HG03135 (cell line): ENCODE measurements around the gene NEGR1.

Experiments
- ATAC-seq: cut with Tn5 transposase; IDR thresholded peaks from one replicate; pipeline ENCODE4 v1.9.1; 2021; ENCODE audit warnings: mild to moderate bottlenecking, moderate library complexity; ENCODE audit not compliant: unreplicated experiment

Gene NEGR1

GRCh38 chr1:71587961-71588360, 694.4 kb downstream of the NEGR1 start:
- no peak for ATAC-seq

GRCh38 chr1:71586030-71586429, 696.3 kb downstream of the NEGR1 start:
- no peak for ATAC-seq

GRCh38 chr1:71583756-71584155, 698.6 kb downstream of the NEGR1 start:
- no peak for ATAC-seq

DNA sequence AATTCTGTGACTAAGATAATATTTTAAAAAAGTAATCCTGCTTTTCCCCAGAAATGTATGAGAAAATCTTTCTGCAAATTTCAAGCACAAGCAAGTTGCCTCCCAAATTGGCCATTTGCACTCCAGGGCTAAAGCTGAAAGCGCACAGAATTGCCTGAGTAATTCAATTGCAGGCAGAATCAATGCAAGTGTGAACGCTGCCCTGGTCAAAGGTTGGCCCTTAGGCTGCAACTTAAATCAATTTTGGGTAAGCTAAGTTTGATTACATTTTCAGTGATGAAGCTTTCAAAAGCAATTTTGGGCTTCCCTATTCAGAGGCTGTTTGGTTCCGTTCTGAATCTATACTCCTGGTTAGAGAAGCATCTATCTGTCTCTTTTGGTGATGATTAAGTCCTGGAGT, 699.7 kb downstream of the NEGR1 start:
- no peak for ATAC-seq

- ATAC-seq: no peak
These were observed 704.7 kb downstream of the NEGR1 start for GRCh38 chr1:71577451-71578131.

- no peak for ATAC-seq
These were observed 710.3 kb downstream of the NEGR1 start for GRCh38 chr1:71572038-71572437.

GRCh38 chr1:71566413-71566812, 715.9 kb downstream of the NEGR1 start:
- ATAC-seq: no peak

- no peak for ATAC-seq
These were observed 716.5 kb downstream of the NEGR1 start for GRCh38 chr1:71565831-71566230.

DNA sequence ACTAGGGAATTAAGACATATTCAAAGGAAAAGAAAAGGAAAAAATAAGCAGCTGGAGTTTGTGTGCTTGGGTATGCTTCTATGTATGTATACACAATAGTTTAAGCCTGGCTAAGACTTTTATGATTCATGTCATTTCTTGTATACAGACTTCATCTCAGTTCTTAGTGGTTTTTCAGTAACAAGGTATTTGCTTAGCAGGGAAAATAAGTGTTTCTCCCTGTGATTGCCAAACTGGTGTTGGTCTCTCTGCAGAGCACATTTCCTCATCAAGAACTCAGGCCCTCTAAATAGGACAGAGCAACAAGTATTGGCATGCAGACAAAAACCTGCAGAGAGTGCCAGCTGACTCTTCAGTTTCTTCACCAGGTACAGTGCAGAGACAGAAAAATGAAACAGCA, 717.1 kb downstream of the NEGR1 start:
- ATAC-seq: no peak

DNA sequence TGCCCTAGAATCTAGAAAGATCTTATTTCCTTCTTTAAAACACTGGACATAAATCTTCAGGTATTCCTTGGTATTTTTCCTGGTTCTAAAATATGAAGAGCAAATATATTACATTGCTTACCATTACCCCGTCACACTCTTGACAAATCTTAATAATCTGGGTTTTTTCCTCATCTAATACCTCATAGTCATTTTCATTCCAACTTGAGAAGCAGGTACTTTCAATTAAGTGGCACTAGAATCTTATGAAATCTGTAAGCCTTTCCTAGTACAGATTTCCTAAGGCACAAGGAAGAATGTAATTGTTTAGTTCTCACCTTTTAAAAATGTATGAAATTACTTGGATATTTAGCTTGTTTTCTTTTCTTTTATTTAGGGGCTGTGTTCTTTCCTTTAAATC, 720.0 kb downstream of the NEGR1 start:
- ATAC-seq: no peak

DNA sequence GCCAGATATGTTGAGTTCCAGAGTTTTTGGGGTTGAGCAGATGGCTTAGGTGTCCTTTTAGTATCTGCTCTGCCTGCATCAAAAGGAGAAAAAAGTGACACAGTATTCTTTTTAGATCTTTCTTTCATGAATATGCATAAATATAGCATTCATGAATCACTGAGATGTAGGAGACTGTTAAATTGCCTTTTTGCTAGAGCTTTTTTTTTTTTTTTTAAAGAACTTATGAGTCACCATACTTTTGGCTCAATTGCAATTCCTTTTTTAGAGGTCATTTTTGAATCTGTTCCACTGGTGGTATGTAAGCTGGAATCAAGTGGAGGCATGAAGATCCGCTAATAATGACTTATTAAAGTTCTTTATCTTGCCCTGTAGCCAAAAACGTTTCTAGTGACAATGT, 720.6 kb downstream of the NEGR1 start:
- ATAC-seq: no peak

DNA sequence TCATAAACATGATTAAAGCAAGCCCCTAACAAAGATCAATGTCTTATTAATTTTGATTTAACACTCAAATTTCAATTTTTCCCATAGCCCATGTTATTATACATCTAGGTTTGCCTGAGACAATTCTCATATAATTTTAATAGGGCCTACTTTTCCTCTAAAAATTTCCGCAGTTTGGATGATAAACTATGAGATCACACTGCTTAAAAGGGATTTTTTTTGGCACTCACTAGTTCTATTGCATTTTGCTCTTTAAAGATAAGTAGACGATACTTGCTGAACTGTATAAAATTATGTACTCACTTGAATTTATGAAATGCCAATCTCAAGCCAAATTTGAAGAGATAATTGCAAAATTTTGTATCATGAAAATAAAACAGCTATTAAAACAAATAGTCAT, 721.1 kb downstream of the NEGR1 start:
- no peak for ATAC-seq

- no peak for ATAC-seq
These were observed 722.5 kb downstream of the NEGR1 start for GRCh38 chr1:71559880-71560279.

GRCh38 chr1:71557138-71557537, 725.2 kb downstream of the NEGR1 start:
- ATAC-seq: no peak

DNA sequence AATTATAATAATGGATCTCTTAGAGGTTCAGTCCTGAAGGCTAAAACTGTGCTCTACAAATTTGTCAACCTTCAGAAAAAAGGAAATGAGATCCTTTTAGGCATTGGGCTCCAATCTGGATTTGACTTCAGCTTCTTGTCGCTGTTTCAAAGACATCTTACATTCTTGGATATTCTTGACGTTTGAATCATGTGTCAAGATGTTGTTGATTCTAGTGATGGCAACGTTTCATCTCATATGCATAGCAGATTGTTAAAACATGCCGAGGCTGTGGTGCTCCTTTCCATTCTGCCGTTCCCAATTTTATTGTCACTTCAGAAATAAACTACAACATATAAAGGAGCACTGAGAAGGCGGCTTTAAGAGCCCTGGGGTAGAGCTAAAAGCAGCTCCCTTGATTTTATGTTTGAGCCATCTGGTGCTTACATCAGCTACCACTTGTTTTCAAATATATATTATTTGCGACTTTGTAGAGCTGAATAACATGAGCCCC, 733.9 kb downstream of the NEGR1 start:
- ATAC-seq: no peak

DNA sequence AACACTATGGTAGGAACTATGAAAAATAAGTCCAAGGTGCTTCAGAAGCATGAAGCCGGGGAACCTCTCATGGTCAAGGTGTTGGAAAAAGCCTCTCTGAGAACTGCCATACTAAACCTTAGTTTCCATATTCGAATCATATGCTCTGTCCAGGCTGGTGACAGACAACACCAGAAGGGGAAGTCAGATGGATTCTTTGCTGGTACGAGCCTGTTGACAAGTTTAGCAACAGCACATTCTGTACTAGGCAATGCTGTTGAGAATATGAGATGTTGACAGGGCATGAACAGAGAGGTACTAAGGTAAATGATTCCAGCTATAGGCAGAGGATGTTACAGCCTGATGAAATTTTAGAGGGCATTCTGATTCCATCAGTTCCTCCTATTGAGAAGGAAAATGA, 740.2 kb downstream of the NEGR1 start:
- ATAC-seq: no peak

- no peak for ATAC-seq
These were observed 748.4 kb downstream of the NEGR1 start for GRCh38 chr1:71533950-71534349.

DNA sequence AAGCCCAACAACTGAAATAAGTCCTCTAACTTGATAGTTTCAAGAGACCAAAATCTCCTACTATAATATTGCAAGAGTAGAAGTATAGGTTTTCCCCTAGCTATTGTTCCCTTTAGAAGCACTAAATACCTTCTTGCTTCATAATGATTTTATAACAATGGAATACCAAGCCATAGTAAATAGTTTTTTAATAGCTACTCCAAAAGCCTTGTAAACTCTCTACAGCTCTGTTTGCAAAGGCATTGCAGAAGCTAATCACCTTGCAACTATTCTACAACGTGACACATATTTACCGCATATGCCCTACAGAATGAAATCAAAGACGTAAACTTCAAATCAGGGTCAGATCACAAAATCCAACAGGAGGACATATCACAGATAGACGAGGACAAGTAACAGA, 750.0 kb downstream of the NEGR1 start:
- ATAC-seq: no peak

DNA sequence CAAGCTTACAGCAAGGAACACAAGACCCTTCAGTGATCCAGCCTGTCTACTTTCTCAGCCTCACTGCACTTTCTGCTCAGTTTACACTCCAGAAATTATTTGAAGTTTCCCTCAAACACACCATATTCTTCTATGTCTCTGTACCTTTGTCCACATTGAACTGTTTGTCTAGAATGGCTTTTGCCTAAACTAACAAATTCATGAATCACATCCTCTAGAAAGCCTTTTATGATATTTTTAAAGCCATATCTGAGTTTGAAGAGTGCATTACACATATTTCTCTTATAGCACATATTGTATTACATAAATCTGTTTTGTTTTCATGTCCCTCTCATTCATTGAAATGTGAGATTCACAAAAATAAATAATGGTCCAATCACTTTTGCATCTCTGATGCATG, 755.5 kb downstream of the NEGR1 start:
- no peak for ATAC-seq

DNA sequence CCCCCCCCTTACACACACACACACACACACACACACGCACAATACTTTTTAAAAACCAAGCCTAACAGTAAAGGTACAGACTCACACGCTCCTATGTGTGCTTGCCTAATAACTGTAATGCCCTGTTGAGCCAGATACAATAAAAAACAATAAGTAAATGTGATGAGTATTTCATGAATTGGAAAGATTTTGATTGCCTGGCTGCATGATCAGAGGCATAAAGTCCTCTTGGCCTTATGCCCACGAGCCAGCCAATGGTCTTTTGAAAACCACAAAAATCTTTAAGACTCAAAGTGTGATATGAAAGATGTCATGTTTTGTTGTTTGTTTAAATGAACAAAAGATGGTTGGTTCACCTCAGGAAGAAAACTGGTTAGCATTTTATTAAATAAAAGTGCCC, 759.6 kb downstream of the NEGR1 start:
- no peak for ATAC-seq

DNA sequence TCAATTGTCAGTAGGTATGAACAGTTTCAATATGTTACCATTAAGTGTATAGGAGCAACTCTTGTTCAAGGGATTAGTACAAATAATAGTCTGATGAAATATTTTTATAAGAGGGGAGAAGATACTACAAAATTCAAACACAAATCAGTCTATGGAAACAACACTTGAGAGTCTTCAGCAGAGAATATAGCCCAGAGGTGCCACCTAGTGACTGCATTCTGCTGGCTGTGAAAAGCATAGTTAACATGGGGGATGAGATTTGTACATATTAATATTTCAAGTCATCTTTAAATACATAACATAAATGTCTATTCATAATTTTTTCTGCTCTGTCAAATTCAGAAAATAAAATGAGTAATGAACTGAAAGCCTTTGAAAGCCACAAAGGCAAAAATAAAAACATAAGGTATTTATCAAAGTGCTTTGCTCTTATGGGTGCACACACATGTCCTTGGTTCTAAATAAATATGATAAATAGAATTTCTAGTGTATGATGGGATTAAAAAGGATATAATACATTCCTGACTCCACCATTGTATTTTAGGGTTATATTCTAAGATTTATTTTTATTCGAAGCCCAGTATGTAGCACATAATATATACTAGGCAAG, 760.6 kb downstream of the NEGR1 start:
- ATAC-seq: no peak

DNA sequence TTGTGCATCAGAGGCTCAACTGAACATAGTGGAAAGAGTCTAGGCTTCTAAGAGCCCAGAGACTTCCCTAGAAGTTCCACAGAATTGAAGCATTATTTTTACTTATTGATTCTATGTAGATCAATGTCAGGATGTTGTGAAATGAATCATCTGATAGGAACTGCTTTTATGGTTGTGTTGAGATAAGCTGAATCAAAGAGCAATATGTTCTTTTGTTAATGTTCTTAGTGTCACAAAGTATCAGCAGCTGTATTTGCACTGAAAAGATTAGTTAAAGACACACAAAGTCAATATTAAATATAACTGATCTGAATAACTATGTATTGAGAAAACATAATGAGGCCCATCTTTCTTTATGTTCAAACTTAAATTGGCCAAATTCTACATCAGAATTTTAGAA, 770.8 kb downstream of the NEGR1 start:
- ATAC-seq: no peak

DNA sequence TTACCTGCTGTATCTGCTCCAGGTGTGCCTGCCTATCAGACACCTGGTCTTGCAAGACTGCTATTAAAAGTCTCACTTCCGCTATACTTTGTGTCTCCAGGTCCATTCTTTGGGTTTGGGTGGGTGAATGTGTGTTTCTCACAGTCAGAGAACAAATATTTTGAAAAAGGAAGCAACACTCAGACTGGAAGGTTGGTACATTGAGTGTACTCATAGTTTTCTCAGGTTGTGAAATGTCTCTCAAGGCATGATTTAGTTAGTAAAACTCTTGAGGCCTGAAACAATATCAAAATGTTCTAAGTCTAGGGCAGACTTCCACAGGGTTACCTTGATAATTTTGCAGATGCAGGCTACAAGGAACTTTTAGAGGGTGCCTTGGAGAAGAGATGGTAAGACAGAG, 771.6 kb downstream of the NEGR1 start:
- no peak for ATAC-seq
